NB4 (cell line): Measurements from ENCODE around the gene RAB7A.

ENCODE experiments used
- CTCF ChIP-seq: IDR thresholded peaks from one replicate; pipeline ENCODE4 v1.5.1; 2012; ENCODE audit warnings: low read depth, low read length
- MAX ChIP-seq: IDR thresholded peaks from 2 replicates; pipeline ENCODE4 v1.6.1; 2011; ENCODE audit warnings: low read depth, low read length

- TF ChIP-seq CTCF (no peak), MAX (no peak)
These were observed 79.8 kb downstream of the RAB7A start for GRCh38 chr3:128805772-128806171.
